ENCODE data around the gene B3GAT3. TPM values are rescaled to one million over a fixed set of nuclear protein-coding genes. Genes with fewer than 3 reads are reported as not detected.

Gene B3GAT3
- total RNA-seq = 10 to 100 TPM; 28.0 to 47.4 (median 40.8) TPM

- intact Hi-C loops (cut with DNase I; ENCODE audit: low total_unique reads) = no loop called here
- TF ChIP-seq POLR2AphosphoS5 (IDR thresholded peaks at IDR 0.05) = peak; percentile 88 to 95 (median 93)
- peak in 1 of 5 experiments; percentile 50 for TF ChIP-seq CTCF (IDR thresholded peaks at IDR 0.05)
- peak; percentile 91 for TF ChIP-seq EP300 (IDR thresholded peaks at IDR 0.05; ENCODE audit: low read depth)
- peak; percentile 84 for TF ChIP-seq POLR2A (IDR thresholded peaks at IDR 0.05)
- H3K27me3 ChIP-seq = no peaks in the 10 kb centered on the region
- H3K4me1 ChIP-seq = peaks cover 12 to 17% (median 14%) of the 10 kb centered on the region in 4 donors
- peak; percentile 99 for DNase-seq
- peak within 1 kb of the TSS; percentile 52 to 82 (median 59) for H3K4me3 ChIP-seq
- WGBS, 2 donors (ENCODE audit: low coverage in 1 of 2) = 0 to 1% methylated on average over 4 to 46 of the region's 77 CpGs
- H3K27ac ChIP-seq = peak within 1 kb of the TSS; percentile 88 to 96 (median 90)
- peaks cover 0 to 12% (median 5%) of the 10 kb centered on the region in 4 donors for H3K36me3 ChIP-seq
- in situ Hi-C loops (cut with MboI; ENCODE audit: low pct_ligation_motif_present in 1 of 4, low pct_unique_long_range_greater_than_20kb in 1 of 4, low sequenced_read_pairs in 3 of 4) = no loop called here
- H3K9me3 ChIP-seq = no peaks in the 10 kb centered on the region
Measured at GRCh38 chr11:62621567-62622470, at the start of gene B3GAT3. B3GAT3 (minus strand) TSS chr11:62621986; CDS start chr11:62621947, 39 bp downstream.

GRCh38 chr11:62671236-62671607 is 49.4 kb upstream of the B3GAT3 start:
- H3K4me1 ChIP-seq = peaks cover 26 to 60% (median 47%) of the 10 kb centered on the region in 4 donors
- H3K27ac ChIP-seq = peak overlapping the region; percentile 92 to 93 (median 93)
- peak overlapping the region; percentile 51 to 79 (median 62) for H3K4me3 ChIP-seq
- 0% methylated on average over 9 to 17 of the region's 17 CpGs for WGBS, 2 donors (ENCODE audit: low coverage in 1 of 2)
- intact Hi-C loops (cut with DNase I; ENCODE audit: low total_unique reads) = no loop called here
- no peak for DNase-seq
- no peaks in the 10 kb centered on the region for H3K27me3 ChIP-seq
- in situ Hi-C loops (cut with MboI; ENCODE audit: low pct_ligation_motif_present in 1 of 4, low pct_unique_long_range_greater_than_20kb in 1 of 4, low sequenced_read_pairs in 3 of 4) = no loop called here
- no peaks in the 10 kb centered on the region for H3K9me3 ChIP-seq
- TF ChIP-seq POLR2A (IDR thresholded peaks at IDR 0.05) (no peak), EP300 (IDR thresholded peaks at IDR 0.05; ENCODE audit: low read depth) (no peak), POLR2AphosphoS5 (IDR thresholded peaks at IDR 0.05) (no peak), CTCF (IDR thresholded peaks at IDR 0.05) (no peak)
- H3K36me3 ChIP-seq = peaks cover 0 to 10% (median 0%) of the 10 kb centered on the region in 4 donors

DNA sequence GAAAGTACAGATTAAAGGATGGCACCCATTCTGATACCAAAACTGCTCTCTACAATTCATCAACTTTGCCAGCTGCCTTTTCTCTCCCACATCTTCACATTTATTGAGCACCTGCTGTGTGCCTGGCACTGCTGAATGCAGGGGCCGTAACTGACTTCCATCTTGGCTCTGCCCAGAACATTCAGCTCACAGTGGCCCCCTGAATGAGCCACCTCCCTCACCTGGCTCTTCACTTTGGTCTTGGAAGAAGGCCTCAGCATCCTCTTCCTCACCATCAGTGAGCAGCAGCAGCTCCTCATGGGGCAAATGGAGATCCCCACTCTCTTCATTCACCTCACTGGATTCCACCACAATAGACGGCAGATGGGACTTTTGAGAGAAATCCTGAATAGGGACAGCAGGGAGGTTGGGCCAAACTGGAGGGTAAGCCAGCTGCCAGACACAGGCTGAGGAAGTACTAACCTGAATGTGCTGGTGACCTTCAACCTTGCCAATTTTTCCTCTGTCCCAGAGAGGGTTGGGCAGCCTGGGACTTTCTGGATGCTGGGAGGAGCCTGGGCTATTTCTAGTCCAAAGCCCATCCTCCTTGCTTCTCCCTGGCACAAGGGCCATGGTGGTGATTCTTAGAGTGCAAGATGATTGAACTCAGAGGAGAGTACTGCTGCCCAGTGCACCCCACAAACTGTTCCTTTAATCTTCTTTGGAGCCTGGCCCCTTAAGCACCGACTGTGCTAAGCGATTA is 47.8 kb upstream of the B3GAT3 start:
- 67 to 78% methylated on average over 2 to 4 of the region's 4 CpGs for WGBS, 2 donors (ENCODE audit: low coverage in 1 of 2)
- in situ Hi-C loops (cut with MboI; ENCODE audit: low pct_ligation_motif_present in 1 of 4, low pct_unique_long_range_greater_than_20kb in 1 of 4, low sequenced_read_pairs in 3 of 4) = no loop called here
- Histone ChIP-seq H3K27ac (peak overlapping the region; percentile 92 to 93 (median 93)), H3K36me3 (no peaks in the 10 kb centered on the region), H3K27me3 (no peaks in the 10 kb centered on the region), H3K4me3 (no peak overlapping the region), H3K4me1 (peaks cover 30 to 64% (median 51%) of the 10 kb centered on the region in 4 donors), H3K9me3 (no peaks in the 10 kb centered on the region)
- intact Hi-C loops (cut with DNase I; ENCODE audit: low total_unique reads) = no loop called here
- no peak for TF ChIP-seq CTCF (IDR thresholded peaks at IDR 0.05)
- peak; percentile 57 for DNase-seq

- peak overlapping the region in 2 of 4 donors; percentile 5 to 9 for H3K27ac ChIP-seq
- 50 to 66% methylated on average over 1 to 2 of the region's 2 CpGs for WGBS, 2 donors (ENCODE audit: low coverage in 1 of 2)
- no peaks in the 10 kb centered on the region for H3K9me3 ChIP-seq
- H3K27me3 ChIP-seq = no peaks in the 10 kb centered on the region
- no peak for DNase-seq
- in situ Hi-C loops (cut with MboI; ENCODE audit: low pct_ligation_motif_present in 1 of 4, low pct_unique_long_range_greater_than_20kb in 1 of 4, low sequenced_read_pairs in 3 of 4) = no loop called here
- peaks cover 0 to 6% (median 0%) of the 10 kb centered on the region in 4 donors for H3K36me3 ChIP-seq
- intact Hi-C loops (cut with DNase I; ENCODE audit: low total_unique reads) = no loop called here
- no peak for TF ChIP-seq POLR2A (IDR thresholded peaks at IDR 0.05)
- no peak for TF ChIP-seq CTCF (IDR thresholded peaks at IDR 0.05)
- no peak for TF ChIP-seq POLR2AphosphoS5 (IDR thresholded peaks at IDR 0.05)
- TF ChIP-seq EP300 (IDR thresholded peaks at IDR 0.05; ENCODE audit: low read depth) = no peak
- peaks cover 21 to 61% (median 48%) of the 10 kb centered on the region in 4 donors for H3K4me1 ChIP-seq
- no peak overlapping the region for H3K4me3 ChIP-seq
Measured at GRCh38 chr11:62667460-62667859, 45.7 kb upstream of the B3GAT3 start.
